Pons (tissue), 1 donor: ENCODE measurements around the gene FLII.
"Not testable (repeated sequence)": the region's sequence is repeated elsewhere in the genome, so short reads cannot be mapped to it uniquely, and the experiment has no call there.

ENCODE experiments used
- DNase-seq: peaks from one replicate; pipeline ENCODE4 v3.0.0-alpha.2; 2016; ENCODE audit warnings: low spot score

Gene FLII

GRCh38 chr17:18224053-18224386 is 34.5 kb downstream of the FLII start:
- no peak for DNase-seq

- no peak for DNase-seq
These were observed 39.7 kb downstream of the FLII start for GRCh38 chr17:18218756-18219415.

GRCh38 chr17:18217412-18218015 is 41.0 kb downstream of the FLII start:
- peak; percentile 74 for DNase-seq

- DNase-seq: not testable (repeated sequence)
These were observed 41.6 kb downstream of the FLII start for GRCh38 chr17:18216906-18217305.

GRCh38 chr17:18213666-18214270 is 44.8 kb downstream of the FLII start:
- DNase-seq: no peak

GRCh38 chr17:18208092-18208491 is 50.4 kb downstream of the FLII start:
- DNase-seq: no peak

GRCh38 chr17:18206962-18207361 is 51.6 kb downstream of the FLII start:
- no peak for DNase-seq

GRCh38 chr17:18205861-18206260 is 52.7 kb downstream of the FLII start:
- no peak for DNase-seq

GRCh38 chr17:18203308-18203707 is 55.2 kb downstream of the FLII start:
- no peak for DNase-seq

- DNase-seq: no peak
These were observed 57.4 kb downstream of the FLII start for GRCh38 chr17:18201108-18201507.

- no peak for DNase-seq
These were observed 60.0 kb downstream of the FLII start for GRCh38 chr17:18198530-18198929.

GRCh38 chr17:18197535-18198194 is 60.9 kb downstream of the FLII start:
- DNase-seq: no peak

GRCh38 chr17:18195246-18195645 is 63.3 kb downstream of the FLII start:
- no peak for DNase-seq
